Caki2 (cell line): ENCODE data around the gene MEX3D. TPM values are rescaled to one million over a fixed set of nuclear protein-coding genes. Genes with fewer than 3 reads are reported as not detected.

ENCODE experiments used
- DNase-seq: peaks from one replicate; pipeline ENCODE4 v3.0.0-alpha.2; 2015; ENCODE audit warnings: low read depth
- in situ Hi-C: cut with HindIII; loops from 2 replicates; pipeline ENCODE4 v1.10.0; 2016; ENCODE audit warnings: low sequenced_read_pairs, low pct_unique_long_range_greater_than_20kb, mixed read lengths
- total RNA-seq: library from RNA; depleted of rRNA; stranded (reverse); fragments of >200 nt; shearing (Covaris generic); gene quantifications from 2 replicates; pipeline ENCODE4 v1.2.3, GENCODE V29; 2014; ENCODE audit warnings: low replicate concordance; rRNA removed

Gene MEX3D
- total RNA-seq, result 60.3 and 67.4 TPM in 2 replicates

DNA sequence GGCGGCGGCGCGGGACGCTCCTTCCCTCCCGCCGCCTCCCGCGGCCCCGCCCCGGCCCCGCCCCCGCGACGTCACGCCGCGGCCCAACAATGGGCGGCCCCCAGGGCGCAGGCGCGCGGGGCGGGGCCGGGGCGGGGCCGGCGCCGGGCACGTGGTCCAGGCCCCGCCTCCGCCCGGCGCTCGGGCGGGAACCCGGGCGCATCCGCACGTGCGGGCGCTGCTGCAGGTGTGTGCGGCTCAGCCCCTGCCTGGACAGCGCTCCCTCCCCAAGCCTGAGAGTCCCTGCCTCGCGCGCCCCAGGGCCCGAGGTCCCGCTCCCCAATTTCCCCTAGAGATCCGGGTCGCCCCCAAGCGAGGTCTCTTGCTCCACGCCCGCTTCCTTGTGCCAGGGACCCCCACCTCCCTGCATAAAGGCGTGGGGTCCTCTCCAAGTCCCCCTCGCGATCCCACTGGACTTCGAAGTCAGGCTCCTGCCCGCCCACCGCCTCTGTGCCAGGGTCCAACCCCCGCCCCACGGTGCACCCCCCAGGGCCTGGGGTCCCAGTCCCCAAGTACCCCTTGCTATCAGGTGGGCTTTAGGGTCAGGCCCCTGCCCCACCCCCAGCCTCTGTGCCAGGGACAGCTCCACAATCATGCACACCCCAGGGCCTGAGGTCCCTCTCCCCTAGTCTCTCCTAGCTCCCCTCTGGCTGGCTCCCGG is at the start of gene MEX3D:
Gene MEX3D, minus strand, starts transcription at position 6 of the 700 bp plus-strand sequence. CDS start 267 bp downstream, outside the sequence.
- in situ Hi-C loops, result no loop called here
- DNase-seq, result peak; percentile 18

DNA sequence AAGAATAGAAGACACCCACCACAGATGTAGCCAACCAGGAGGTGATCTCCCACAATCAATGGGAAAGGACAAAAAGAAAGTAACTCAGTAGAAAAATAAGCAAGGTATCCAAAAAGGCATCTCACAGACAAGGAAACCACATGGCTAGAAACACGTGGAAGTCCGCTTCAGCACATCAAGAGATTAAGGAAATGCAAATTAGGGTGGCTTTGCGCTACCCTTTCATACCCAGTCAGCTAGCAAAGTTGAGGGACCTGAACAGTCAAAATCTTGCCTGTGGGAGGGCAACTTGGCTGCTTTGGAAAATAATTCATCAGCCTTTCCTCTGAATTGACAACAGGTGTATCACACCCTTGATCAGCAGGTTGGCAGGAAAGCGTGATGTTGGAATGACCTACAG is 48.8 kb upstream of the MEX3D start:
- DNase-seq, result no peak
- in situ Hi-C loops, result no loop called here

GRCh38 chr19:1616396-1616795 is 48.3 kb upstream of the MEX3D start:
- DNase-seq, result no peak
- in situ Hi-C loops, result no loop called here

DNA sequence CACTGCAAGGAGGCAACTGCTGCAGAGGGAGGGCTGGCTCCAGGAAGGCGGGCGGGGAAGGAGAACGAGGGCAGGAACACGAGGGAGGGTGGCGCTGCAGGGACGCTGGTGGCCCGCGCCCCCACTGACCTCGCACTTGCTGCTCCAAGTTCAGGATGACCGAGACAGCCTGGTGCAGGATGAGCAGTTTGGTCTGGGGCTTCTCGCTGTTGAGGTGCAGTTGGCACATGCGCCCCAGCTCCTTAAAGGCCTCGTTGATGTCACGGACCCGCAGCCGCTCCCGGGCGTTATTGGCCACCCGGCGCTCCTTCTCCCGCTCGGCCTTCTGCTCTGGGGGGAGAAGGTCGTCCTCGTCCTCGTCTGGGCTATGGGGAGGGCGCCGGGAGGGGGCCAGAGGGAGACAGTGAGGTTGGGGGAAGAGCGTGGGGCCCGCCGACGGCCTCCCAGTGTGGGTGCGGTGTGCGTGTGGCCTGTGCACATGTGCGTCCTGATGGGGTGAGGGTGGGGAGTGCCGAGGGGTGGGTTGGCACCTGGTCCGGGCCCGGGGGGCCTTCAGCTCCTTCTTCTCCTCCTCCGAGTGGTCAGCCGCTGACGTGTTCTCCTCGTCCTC is 47.1 kb upstream of the MEX3D start:
- no peak for DNase-seq
- in situ Hi-C loops, result no loop called here

DNA sequence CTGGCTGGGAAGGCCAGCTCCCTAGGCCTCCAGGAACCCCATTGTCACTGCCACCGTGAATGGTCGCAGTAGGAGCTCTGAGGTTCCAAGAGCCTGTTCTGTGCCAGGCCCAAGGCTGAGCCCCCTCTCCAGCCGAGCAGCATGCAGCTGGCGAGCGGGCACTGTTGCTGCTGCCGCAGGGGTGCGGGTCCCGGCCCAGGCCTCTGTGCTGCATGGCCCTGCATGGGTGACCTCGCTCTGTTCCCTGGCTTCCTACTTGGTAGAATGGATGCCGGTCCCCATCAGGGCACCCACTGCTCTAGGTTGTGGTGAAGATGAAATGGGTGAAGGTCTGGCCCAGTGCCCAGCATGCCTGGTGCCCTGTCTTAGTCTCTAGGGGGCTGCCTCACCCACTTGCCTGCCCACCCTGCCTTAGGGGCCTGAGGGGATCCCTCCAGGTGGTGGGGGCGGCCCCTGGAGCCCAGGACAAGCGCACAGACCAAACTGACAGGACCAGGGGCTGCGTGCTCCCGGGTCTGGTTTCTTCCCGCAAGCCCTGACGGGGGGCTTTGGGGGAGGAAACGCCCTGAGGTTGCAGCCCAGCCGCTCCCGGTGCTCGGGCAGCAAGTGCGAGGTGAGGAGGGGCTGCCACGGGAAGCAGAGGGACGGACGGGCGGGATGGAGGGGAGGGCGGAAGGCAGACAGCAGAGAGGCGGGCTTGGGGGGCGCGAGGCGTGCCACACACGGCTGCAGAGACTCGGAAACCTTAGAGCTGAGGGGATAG is 45.9 kb upstream of the MEX3D start:
- DNase-seq, result no peak
- in situ Hi-C loops, result no loop called here

- no peak for DNase-seq
- in situ Hi-C loops, result no loop called here
Measured at GRCh38 chr19:1613146-1613545, 45.0 kb upstream of the MEX3D start.

DNA sequence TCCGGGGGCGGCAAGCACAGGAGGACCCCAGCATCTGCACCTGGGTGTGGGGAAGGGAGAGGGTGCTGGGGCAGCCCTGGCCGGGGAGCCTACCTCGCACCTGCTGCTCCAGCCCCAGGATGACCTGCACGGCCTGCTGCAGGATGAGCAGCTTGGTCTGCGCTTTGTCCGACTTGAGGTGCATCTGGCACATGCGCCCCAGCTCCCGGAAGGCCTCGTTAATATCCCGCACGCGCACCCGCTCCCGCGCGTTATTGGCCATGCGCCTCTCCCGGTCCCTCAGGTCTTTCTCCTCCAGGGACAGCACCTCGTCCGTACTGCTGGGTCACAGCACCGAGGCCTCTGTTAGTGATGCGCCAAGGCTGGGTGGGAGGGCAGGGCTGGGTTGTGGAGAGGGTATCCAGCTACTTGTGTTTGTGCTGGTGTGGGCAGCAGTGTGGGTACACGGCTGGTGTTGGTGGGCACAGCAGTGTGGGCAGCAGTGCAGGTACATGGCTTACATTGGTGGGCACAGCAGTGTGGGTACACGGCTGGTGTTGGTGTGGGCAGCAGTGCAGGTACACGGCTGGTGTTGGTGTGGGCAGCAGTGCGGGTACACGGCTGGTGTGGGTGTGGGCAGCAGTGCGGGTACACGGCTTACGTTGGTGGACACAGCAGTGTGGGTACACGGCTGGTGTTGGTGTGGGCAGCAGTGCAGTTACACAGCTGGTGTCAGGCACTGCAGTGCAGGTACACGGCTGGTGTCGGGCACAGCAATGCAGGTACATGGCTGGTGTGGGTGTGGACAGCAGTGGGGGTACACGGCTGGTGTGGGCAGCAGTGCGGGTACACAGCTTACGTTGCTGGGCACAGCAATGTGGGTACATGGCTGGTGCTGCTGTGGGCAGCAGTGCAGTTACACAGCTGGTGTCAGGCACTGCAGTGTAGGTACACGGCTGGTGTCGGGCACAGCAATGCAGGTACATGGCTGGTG is 44.3 kb upstream of the MEX3D start:
- in situ Hi-C loops, result no loop called here

DNA sequence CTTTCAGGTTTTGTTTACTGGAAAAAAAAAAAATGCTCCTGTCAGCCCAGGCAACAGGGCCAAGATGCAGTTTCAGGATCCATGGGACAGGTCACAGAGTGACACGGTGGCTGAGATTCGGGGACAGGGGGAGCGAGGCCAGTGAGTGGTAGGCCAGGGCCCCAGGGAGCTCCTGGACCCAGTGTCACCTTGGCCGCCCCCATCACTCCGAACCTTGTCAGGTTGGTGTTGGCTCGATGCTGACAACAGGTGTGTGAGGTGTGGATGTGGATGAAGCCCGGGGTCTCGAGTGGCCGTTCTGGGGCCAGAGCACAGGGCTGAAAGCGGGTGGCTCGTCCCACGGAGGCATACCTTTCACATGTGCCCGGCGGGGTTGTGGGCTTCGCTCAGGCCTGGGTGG is 43.2 kb upstream of the MEX3D start:
- in situ Hi-C loops, result no loop called here

More for the DNA sequence above, 44.3 kb upstream of the MEX3D start:
- DNase-seq, result no peak

GRCh38 chr19:1610579-1610978 is 42.5 kb upstream of the MEX3D start:
- in situ Hi-C loops, result no loop called here
- no peak for DNase-seq

More for the DNA sequence above, 43.2 kb upstream of the MEX3D start:
- no peak for DNase-seq

DNA sequence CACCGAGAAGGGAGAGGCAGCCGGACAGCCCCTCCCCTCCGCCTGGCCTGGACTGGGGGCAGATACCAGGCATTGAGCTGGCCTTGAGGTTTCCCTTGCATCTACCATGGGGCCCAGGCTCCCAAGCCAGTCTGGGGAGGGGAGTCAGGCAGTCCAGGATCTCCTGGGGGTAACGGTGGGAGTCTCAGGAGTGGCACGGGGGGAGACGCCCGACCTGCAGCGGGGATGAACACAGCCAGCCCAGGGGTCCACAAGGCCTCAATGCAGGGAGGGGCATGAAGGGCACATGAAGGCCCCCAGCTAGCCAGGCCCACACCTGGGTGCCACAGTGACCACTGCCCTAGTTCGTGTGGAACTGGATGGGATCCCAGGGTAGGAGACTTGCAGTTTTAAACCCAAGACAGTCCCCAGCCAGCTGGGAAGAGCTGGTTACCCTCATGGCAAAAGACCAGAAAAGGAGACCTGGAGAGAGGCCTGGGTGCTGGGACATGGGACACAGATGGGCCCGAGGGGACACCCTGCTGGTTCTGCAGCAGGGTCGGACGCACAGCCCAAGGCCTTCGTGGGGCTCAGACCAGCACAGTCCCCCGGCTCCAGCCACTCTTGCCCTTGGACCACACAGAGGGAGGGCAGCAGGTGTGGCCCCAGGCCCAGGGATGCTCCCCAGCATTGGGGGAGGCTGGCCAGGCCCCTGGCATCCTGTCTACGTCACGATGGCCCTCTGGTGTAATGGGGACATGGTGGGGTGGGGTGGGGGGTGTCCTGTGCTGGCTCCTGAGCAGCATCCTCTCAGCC is 41.8 kb upstream of the MEX3D start:
- no peak for DNase-seq
- in situ Hi-C loops, result no loop called here

- in situ Hi-C loops, result no loop called here
Measured at GRCh38 chr19:1609103-1609396, 40.9 kb upstream of the MEX3D start.

DNA sequence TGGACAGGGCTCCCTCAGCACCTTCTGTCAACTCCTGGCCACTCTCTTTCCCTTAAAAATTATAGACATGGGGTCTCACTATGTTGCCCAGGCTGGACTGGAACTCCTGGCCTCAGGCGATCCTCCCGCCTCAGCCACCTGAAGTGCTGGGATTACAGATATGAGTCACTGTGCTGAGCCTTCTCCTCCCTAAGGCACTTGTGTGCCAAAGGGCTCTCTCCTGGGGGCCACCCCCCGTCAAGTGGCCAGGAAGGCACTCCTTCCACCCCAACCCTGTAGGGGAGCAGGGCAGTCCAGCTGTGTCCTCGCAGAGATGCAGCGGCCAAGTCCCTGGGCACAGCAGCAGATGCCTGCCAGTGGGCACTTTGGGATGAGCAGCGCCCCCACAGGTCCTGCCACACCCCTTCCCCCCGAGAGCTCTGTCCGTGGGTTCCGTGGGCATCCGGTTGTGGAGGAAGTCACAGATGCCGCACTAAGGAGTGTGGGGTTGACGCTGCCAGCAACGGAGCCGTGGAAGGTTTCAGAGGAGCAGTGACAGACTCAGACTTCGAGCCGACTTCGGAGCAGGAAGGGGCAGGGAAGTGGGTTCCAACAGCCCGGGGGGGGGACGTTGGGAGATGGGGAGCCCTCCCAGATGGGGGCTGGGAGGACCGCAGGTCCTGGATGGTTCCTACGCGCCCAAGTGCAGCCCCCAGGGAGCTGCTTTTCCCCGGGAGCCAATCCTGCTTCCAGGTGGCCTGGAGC is 40.4 kb upstream of the MEX3D start:
- in situ Hi-C loops, result no loop called here
- DNase-seq, result no peak

More at GRCh38 chr19:1609103-1609396, 40.9 kb upstream of the MEX3D start:
- DNase-seq, result no peak

DNA sequence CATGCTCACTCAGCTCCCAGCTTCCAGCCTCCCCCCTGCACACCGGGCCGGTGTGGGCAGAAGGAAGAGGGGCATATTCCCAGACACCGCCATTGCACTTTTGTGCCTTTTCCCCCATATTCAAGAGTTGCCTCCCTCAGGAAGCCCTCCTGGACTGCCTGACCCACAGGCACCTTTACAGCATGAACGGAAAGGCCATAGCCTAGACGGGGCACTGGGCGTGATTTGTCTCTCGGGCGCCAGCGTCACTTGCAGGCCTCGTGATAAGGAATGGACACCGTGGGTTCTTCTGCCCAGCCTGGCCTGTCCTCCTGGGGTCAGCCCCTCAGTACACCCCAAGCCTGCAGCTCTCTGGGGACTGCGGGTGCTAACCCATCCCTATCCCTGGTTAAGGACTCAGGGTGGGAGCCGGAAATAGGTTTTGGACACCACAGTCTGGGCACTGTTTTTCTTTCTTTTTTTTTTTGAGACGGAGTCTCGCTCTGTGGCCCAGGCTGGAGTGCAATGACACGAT is 38.1 kb upstream of the MEX3D start:
- no peak for DNase-seq
- in situ Hi-C loops, result no loop called here

DNA sequence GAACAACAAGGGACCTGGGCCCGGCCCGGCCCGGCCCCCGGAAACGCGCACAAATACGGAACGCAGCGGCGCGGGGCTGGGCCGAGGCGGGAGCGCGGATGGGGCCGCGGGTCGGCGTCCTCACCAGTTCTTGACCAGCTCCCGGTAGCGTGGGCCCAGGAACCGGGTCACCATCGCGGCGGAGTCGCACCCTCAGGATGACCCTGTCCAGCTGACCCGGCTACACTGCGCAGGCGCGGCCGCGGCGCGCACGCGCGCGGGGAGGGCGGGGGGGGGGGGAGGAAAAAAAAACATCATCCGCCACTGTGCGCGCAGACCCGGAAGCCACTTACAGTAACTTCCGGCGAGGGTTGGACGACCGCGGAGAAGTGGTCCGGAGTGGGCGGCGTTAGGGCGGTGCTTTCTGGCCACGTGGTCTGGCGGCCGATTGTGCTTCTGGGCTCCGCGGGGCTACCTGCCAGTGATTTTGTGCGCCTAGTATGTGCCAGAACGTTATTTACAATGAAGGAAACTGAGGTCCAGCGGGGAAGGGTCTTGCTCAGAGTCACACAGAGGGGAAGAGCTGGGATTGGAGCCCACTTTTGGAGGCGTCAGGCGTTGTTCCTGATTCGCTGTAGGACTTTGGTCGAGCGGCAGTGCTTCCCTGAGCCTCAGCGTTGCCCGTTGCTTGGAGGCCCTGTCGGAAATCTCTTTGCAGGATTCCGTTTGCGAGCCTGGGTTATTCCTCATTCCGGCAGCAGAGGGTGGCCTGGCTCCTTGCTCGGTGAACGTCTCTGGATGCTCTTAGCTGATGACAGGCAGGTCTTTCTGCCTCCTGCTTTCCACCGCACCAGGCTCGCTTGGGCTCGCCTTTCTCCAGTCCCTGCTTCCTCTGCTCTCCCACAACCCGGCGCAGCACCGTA is 37.4 kb upstream of the MEX3D start, which contains the start of gene UQCR11:
Gene UQCR11, minus strand, starts transcription at position 227 of the 902 bp plus-strand sequence. Its CDS starts 53 bp downstream, at position 174.
- DNase-seq, result peak; percentile 85

GRCh38 chr19:1602091-1602707 is 34.1 kb upstream of the MEX3D start:
- in situ Hi-C loops, result no loop called here
- DNase-seq, result no peak

More for the DNA sequence above, 37.4 kb upstream of the MEX3D start, which contains the start of gene UQCR11:
- in situ Hi-C loops, result no loop called here
